ENCODE measurements around the gene GLIS1. TPM values are rescaled to one million over a fixed set of nuclear protein-coding genes. Genes with fewer than 3 reads are reported as not detected.

GLIS1 gene
- total and polyA plus RNA-seq, 8 donors, result 0.20 to 4.8 (median 0.55) TPM; not detected in 1

GRCh38 chr1:53593758-53594380 lies 145.1 kb downstream of the GLIS1 start:
- Histone ChIP-seq H3K4me1 (peaks cover 7 to 19% (median 15%) of the 10 kb centered on the region in 4 donors), H3K4me3 (no peak overlapping the region), H3K27ac (no peak overlapping the region), H3K9me3 (no peaks in the 10 kb centered on the region), H3K27me3 (peaks cover 0 to 6% (median 0%) of the 10 kb centered on the region in 3 donors), H3K36me3 (no peaks in the 10 kb centered on the region)
- intact Hi-C loops (cut with DNase I; ENCODE audit: low total_unique reads), result no loop called here
- 55 to 81% (median 60%) methylated on average over 17 to 27 of the region's 27 CpGs for WGBS, 5 donors
- TF ChIP-seq CTCF (IDR thresholded peaks at IDR 0.05), result peak in 4 of 7 experiments; percentile 20 to 34 (median 28)
- TF ChIP-seq POLR2AphosphoS5 (IDR thresholded peaks at IDR 0.05), result no peak
- DNase-seq, result peak; percentile 47 to 87

- TF ChIP-seq POLR2AphosphoS5 (IDR thresholded peaks at IDR 0.05) (no peak), CTCF (IDR thresholded peaks at IDR 0.05) (peak in 1 of 7 experiments; percentile 0), EP300 (IDR thresholded peaks at IDR 0.05) (no peak), POLR2A (IDR thresholded peaks at IDR 0.05) (no peak)
- WGBS, 5 donors, result 83 to 90% (median 87%) methylated on average over 11 to 14 of the region's 14 CpGs
- no peak for DNase-seq
- H3K27ac ChIP-seq, result no peak overlapping the region
- no peak overlapping the region for H3K4me3 ChIP-seq
- peaks cover 7 to 23% (median 15%) of the 10 kb centered on the region in 4 donors for H3K4me1 ChIP-seq
- intact Hi-C loops (cut with DNase I; ENCODE audit: low total_unique reads), result no loop called here
- H3K9me3 ChIP-seq, result no peaks in the 10 kb centered on the region
- no peaks in the 10 kb centered on the region for H3K36me3 ChIP-seq
- peaks cover 0 to 6% (median 0%) of the 10 kb centered on the region in 3 donors for H3K27me3 ChIP-seq
Measured at GRCh38 chr1:53592985-53593757, 145.8 kb downstream of the GLIS1 start.

- peaks cover 7 to 23% (median 15%) of the 10 kb centered on the region in 4 donors for H3K4me1 ChIP-seq
- TF ChIP-seq EP300 (IDR thresholded peaks at IDR 0.05), result no peak
- TF ChIP-seq POLR2AphosphoS5 (IDR thresholded peaks at IDR 0.05), result peak in 1 of 3 donors; percentile 27
- TF ChIP-seq CTCF (IDR thresholded peaks at IDR 0.05), result peak in 2 of 7 experiments; percentile 19 to 22
- no peak for TF ChIP-seq POLR2A (IDR thresholded peaks at IDR 0.05)
- peaks cover 0 to 6% (median 0%) of the 10 kb centered on the region in 3 donors for H3K27me3 ChIP-seq
- DNase-seq, result peak; percentile 75 to 86
- peak overlapping the region in 1 of 5 donors; percentile 66 for H3K27ac ChIP-seq
- no peaks in the 10 kb centered on the region for H3K36me3 ChIP-seq
- 26 to 51% (median 36%) methylated on average over 4 to 6 of the region's 6 CpGs for WGBS, 5 donors
- H3K4me3 ChIP-seq, result no peak overlapping the region
- H3K9me3 ChIP-seq, result no peaks in the 10 kb centered on the region
- intact Hi-C loops (cut with DNase I; ENCODE audit: low total_unique reads), result no loop called here
Measured at GRCh38 chr1:53592521-53592982, 146.4 kb downstream of the GLIS1 start.

GRCh38 chr1:53591924-53592323 lies 147.0 kb downstream of the GLIS1 start:
- H3K4me1 ChIP-seq, result peaks cover 7 to 23% (median 15%) of the 10 kb centered on the region in 4 donors
- H3K27ac ChIP-seq, result peak overlapping the region in 2 of 5 donors; percentile 50 to 66
- intact Hi-C loops (cut with DNase I; ENCODE audit: low total_unique reads), result no loop called here
- 79 to 93% (median 87%) methylated on average over 3 to 4 of the region's 4 CpGs for WGBS, 5 donors
- H3K27me3 ChIP-seq, result peaks cover 0 to 6% (median 0%) of the 10 kb centered on the region in 3 donors
- H3K9me3 ChIP-seq, result no peaks in the 10 kb centered on the region
- TF ChIP-seq POLR2A (IDR thresholded peaks at IDR 0.05) (no peak), EP300 (IDR thresholded peaks at IDR 0.05) (no peak), CTCF (IDR thresholded peaks at IDR 0.05) (no peak), POLR2AphosphoS5 (IDR thresholded peaks at IDR 0.05) (no peak)
- H3K36me3 ChIP-seq, result no peaks in the 10 kb centered on the region
- no peak overlapping the region for H3K4me3 ChIP-seq
- no peak for DNase-seq

All from stomach (tissue), 9 donors.